ENCODE results near the gene BCAN.
A peak's percentile ranks its signal among the peaks of the same experiment; 100 is the strongest.

The BCAN gene

DNA sequence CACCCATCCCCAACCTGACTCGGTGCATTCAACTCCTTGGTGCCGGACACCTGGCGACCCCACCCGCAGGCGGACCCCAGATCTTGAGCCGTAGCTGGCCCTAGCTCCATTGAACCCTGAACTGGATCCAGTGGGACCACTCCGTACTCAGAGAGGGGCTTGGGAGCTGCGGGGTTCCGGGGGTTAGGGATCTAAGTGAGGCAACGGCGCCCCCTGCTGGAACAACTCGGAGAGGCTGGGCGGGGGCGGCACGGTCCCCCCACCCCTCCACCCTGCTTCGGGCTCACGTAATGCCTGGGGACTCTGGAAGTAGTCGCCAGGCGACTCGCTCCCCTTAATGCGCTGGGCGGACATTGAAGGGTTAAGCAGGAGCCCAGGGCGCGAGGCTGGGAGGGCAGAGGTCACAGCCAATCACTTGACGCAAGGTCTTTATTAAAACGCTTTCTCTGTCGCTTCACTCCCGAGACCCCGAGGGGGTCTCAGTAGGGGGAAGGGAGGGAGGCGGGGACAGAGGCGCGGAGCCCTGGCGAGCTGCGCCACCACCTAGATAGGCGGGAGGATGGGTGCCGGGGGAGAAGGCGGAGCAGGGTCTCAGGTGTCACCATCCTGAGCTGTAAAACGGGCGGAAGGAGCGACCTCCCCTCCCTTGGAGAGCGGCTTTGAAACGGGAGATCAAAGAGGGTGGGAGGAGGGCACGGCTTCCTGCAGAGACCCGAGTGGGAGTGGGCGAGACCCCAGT, 64.2 kb downstream of the BCAN start:
- H3K27ac ChIP-seq (ENCODE audit: insufficient read depth in 1 of 2, low read depth in 1 of 2, low read length in 2 of 2, poor library complexity in 1 of 2, severe bottlenecking in 2 of 2): no peak overlapping the region
- POLR2A ChIA-PET: interaction anchor here (0.8 to 1.6 kb wide), 2 partner anchors 17 to 45 kb away, joined by 4 to 8 read pairs; no protein-coding TSS in a partner anchor
- peaks cover 0 to 27% (median 21%) of the 10 kb centered on the region in 4 experiments for H3K4me1 ChIP-seq (ENCODE audit: control extremely low read depth in 1 of 4, control insufficient read depth in 4 of 4, insufficient read depth in 4 of 4, low read length in 3 of 4)
- peaks cover 7 to 75% (median 30%) of the 10 kb centered on the region in 5 experiments for H3K27me3 ChIP-seq (replicated peaks in 2 of 5; ENCODE audit: control insufficient read depth in 4 of 5, insufficient read depth in 5 of 5, low read length in 4 of 5)
- peak overlapping the region in 6 of 7 experiments; percentile 19 to 70 (median 52) for H3K4me3 ChIP-seq (ENCODE audit: control insufficient read depth in 1 of 7, extremely low read depth in 1 of 7, insufficient read depth in 4 of 7, low read depth in 2 of 7, low read length in 6 of 7)
- no peaks in the 10 kb centered on the region for H3K36me3 ChIP-seq (ENCODE audit: control insufficient read depth in 4 of 4, insufficient read depth in 4 of 4, low read length in 3 of 4)
- H3K9me3 ChIP-seq (ENCODE audit: control extremely low read depth in 1 of 5, control insufficient read depth in 4 of 5, insufficient read depth in 2 of 5, low read depth in 1 of 5, low read length in 4 of 5): no peaks in the 10 kb centered on the region
- under 1% methylated on average over 43 of the region's 45 CpGs for WGBS (ENCODE audit: insufficient coverage)
- DNase-seq: peak; percentile 50 to 75 (median 73)
- CTCF ChIA-PET: interaction anchor here (1.0 to 14.1 kb wide), 16 partner anchors 9 to 132 kb away, joined by 3 to 236 read pairs (median 6); partner anchors contain the start of gene NES

DNA sequence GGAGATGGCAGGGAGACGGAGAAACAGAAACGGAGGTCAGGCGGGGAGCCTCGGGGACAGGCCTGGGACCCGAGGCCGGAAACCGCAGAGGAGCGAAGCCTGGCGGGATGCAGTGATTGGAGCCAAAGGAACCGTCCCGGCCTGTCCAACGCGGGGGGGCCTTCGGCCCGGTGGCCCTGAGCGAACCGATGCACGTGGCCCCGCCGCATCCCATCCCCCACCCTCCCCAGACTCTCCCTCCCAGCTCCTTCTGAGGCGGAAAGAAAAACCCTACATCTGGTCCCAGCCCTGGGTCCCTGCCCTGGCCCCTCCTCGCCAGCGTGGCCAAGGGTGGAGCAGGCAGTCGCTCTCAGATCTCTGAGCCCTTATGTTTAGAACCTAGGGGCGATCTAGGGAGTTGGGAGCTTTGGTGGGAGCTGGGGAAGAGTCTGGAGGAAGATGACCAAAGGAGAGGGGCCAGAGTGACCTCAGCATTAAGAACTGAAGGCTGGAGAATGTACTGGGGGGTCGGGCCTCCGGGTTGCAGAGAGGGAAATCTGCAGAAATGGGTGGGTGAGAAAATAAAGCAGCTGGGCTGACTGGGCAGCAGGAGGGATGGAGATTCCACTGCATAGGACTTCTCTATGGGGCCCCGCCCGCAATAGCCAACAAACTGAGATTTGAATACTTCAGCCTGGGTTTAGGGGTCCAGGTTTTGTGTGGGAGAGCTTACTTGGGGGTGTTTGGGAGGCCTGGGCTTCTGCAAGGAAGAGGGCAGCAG, 64.9 kb downstream of the BCAN start:
- ChIA-PET CTCF (interaction anchor here (0.6 to 14.1 kb wide), 14 partner anchors 9 to 82 kb away, joined by 3 to 236 read pairs (median 6); partner anchors contain the start of gene NES), POLR2A (interaction anchor here (0.8 to 1.6 kb wide), 2 partner anchors 17 to 20 kb away, joined by 3 to 8 read pairs; no protein-coding TSS in a partner anchor)

DNA sequence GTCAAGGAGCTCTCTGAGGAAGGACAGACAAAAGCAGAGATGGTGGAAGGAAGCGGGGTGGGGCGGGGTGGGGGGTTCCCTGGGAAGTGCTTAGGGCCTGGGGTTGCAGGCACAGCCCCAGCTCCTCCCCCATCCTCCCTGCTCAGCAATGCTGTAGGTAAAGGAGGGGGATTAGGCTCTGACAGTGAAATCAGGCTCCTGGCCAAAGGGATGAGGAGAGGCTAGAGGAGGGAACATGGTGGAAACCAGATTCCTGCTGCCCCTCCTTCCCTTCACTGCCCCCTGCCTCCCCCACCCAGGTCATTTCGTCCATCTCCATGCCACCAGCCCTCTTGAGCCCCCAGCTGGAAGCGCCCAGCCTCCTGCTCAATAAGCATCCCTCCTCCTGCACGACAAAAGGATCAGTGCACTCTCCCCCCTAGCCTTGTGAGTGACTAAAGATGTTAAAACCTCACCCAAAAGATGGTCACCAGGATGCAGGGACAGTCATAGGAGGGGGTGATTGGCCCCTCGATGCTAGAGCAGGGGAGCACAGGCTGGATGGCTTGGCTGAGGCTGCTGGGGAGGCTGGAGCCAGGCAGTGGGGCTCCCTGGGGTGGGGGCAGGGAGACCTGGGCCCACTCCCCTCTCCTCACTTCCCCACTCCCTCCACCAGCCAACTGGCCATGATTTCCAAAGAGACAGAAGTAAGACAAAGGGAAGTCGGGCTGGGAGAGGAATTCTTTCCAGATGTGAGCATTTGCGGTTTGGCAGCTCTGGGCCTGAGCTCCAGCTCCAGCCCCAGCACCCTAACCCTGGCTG, 65.7 kb downstream of the BCAN start:
- peaks cover 0 to 27% (median 21%) of the 10 kb centered on the region in 4 experiments for H3K4me1 ChIP-seq (ENCODE audit: control extremely low read depth in 1 of 4, control insufficient read depth in 4 of 4, insufficient read depth in 4 of 4, low read length in 3 of 4)
- CTCF ChIA-PET: interaction anchor here (0.6 to 14.1 kb wide), 11 partner anchors 8 to 72 kb away, joined by 3 to 236 read pairs (median 3); no protein-coding TSS in a partner anchor
- WGBS (ENCODE audit: insufficient coverage): 17% methylated on average over 1 of the region's 8 CpGs

More for the DNA sequence above, 64.9 kb downstream of the BCAN start:
- H3K4me3 ChIP-seq (ENCODE audit: control insufficient read depth in 1 of 7, extremely low read depth in 1 of 7, insufficient read depth in 4 of 7, low read depth in 2 of 7, low read length in 6 of 7): peak overlapping the region in 6 of 7 experiments; percentile 19 to 70 (median 52)
- H3K27me3 ChIP-seq (replicated peaks in 2 of 5; ENCODE audit: control insufficient read depth in 4 of 5, insufficient read depth in 5 of 5, low read length in 4 of 5): peaks cover 7 to 68% (median 27%) of the 10 kb centered on the region in 5 experiments
- no peaks in the 10 kb centered on the region for H3K36me3 ChIP-seq (ENCODE audit: control insufficient read depth in 4 of 4, insufficient read depth in 4 of 4, low read length in 3 of 4)
- no peaks in the 10 kb centered on the region for H3K9me3 ChIP-seq (ENCODE audit: control extremely low read depth in 1 of 5, control insufficient read depth in 4 of 5, insufficient read depth in 2 of 5, low read depth in 1 of 5, low read length in 4 of 5)
- no peak overlapping the region for H3K27ac ChIP-seq (ENCODE audit: insufficient read depth in 1 of 2, low read depth in 1 of 2, low read length in 2 of 2, poor library complexity in 1 of 2, severe bottlenecking in 2 of 2)
- H3K4me1 ChIP-seq (ENCODE audit: control extremely low read depth in 1 of 4, control insufficient read depth in 4 of 4, insufficient read depth in 4 of 4, low read length in 3 of 4): peaks cover 0 to 27% (median 21%) of the 10 kb centered on the region in 4 experiments
- DNase-seq: peak in 2 of 3 donors; percentile 33
- WGBS (ENCODE audit: insufficient coverage): 6% methylated on average over 19 of the region's 29 CpGs

DNA sequence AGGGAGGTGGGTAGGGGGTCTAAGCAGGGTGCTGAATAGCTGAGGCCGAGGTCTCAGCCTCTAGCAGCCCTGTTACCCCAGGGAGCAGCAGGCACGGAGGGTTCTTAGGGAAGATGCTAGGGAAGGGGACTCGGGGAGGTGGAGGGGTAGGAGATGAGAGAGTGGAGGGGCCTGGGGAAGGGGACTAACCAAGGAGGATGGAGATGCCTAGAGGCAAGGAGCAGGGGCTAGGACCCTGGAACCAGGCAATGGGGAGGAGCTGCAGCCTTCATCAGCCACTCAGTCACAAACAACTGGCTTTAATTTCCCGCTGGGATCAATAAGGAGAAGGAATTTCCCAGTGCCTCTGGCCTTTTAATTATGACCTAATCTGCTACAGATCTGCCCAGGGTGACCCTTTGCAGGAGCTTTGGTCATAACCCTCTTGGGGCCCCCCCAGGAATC, 66.3 kb downstream of the BCAN start:
- no peak overlapping the region for H3K27ac ChIP-seq (ENCODE audit: insufficient read depth in 1 of 2, low read depth in 1 of 2, low read length in 2 of 2, poor library complexity in 1 of 2, severe bottlenecking in 2 of 2)
- peaks cover 7 to 60% (median 23%) of the 10 kb centered on the region in 5 experiments for H3K27me3 ChIP-seq (replicated peaks in 2 of 5; ENCODE audit: control insufficient read depth in 4 of 5, insufficient read depth in 5 of 5, low read length in 4 of 5)
- no peak for DNase-seq
- CTCF ChIA-PET: interaction anchor here (0.6 to 14.1 kb wide), 6 partner anchors 18 to 136 kb away, joined by 3 to 236 read pairs (median 3); no protein-coding TSS in a partner anchor
- H3K9me3 ChIP-seq (ENCODE audit: control extremely low read depth in 1 of 5, control insufficient read depth in 4 of 5, insufficient read depth in 2 of 5, low read depth in 1 of 5, low read length in 4 of 5): no peaks in the 10 kb centered on the region
- POLR2A ChIA-PET: no interaction called here
- H3K4me3 ChIP-seq (ENCODE audit: control insufficient read depth in 1 of 7, extremely low read depth in 1 of 7, insufficient read depth in 4 of 7, low read depth in 2 of 7, low read length in 6 of 7): no peak overlapping the region
- 68% methylated on average over 4 of the region's 4 CpGs for WGBS (ENCODE audit: insufficient coverage)
- peaks cover 0 to 27% (median 21%) of the 10 kb centered on the region in 4 experiments for H3K4me1 ChIP-seq (ENCODE audit: control extremely low read depth in 1 of 4, control insufficient read depth in 4 of 4, insufficient read depth in 4 of 4, low read length in 3 of 4)
- no peaks in the 10 kb centered on the region for H3K36me3 ChIP-seq (ENCODE audit: control insufficient read depth in 4 of 4, insufficient read depth in 4 of 4, low read length in 3 of 4)

More for the DNA sequence above, 65.7 kb downstream of the BCAN start:
- POLR2A ChIA-PET: interaction anchor here (0.8 to 1.6 kb wide), 2 partner anchors 18 to 19 kb away, joined by 3 to 8 read pairs; no protein-coding TSS in a partner anchor
- Histone ChIP-seq H3K4me3 (ENCODE audit: control insufficient read depth in 1 of 7, extremely low read depth in 1 of 7, insufficient read depth in 4 of 7, low read depth in 2 of 7, low read length in 6 of 7) (no peak overlapping the region), H3K9me3 (ENCODE audit: control extremely low read depth in 1 of 5, control insufficient read depth in 4 of 5, insufficient read depth in 2 of 5, low read depth in 1 of 5, low read length in 4 of 5) (no peaks in the 10 kb centered on the region), H3K36me3 (ENCODE audit: control insufficient read depth in 4 of 4, insufficient read depth in 4 of 4, low read length in 3 of 4) (no peaks in the 10 kb centered on the region), H3K27me3 (replicated peaks in 2 of 5; ENCODE audit: control insufficient read depth in 4 of 5, insufficient read depth in 5 of 5, low read length in 4 of 5) (peaks cover 7 to 66% (median 27%) of the 10 kb centered on the region in 5 experiments), H3K27ac (ENCODE audit: insufficient read depth in 1 of 2, low read depth in 1 of 2, low read length in 2 of 2, poor library complexity in 1 of 2, severe bottlenecking in 2 of 2) (no peak overlapping the region)
- no peak for DNase-seq

DNA sequence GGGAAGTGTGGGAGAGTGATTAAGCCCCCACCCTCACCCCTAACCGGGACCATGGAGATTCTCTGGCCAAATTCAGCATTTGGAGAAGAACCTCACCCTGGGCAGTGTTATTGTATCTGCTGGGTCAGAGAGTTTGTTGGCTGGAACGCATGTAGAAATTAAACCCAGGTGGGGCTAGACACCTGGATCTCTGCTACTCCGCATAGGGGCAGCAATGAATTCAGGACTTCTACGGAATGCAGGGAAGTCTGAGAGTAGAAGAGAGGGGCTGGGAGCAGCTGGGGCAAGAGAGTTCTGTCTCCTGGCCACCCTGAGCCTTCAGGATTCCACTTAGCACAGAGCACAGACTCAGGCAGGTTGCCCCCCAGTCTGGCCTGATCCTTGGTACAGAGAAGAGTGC, 67.1 kb downstream of the BCAN start:
- H3K27me3 ChIP-seq (replicated peaks in 2 of 5; ENCODE audit: control insufficient read depth in 4 of 5, insufficient read depth in 5 of 5, low read length in 4 of 5): peaks cover 5 to 52% (median 15%) of the 10 kb centered on the region in 5 experiments
- ChIA-PET POLR2A (no interaction called here), CTCF (interaction anchor here (0.6 to 14.1 kb wide), 4 partner anchors 17 to 137 kb away, joined by 3 to 236 read pairs (median 22); no protein-coding TSS in a partner anchor)
- 88% methylated on average over 3 of the region's 4 CpGs for WGBS (ENCODE audit: insufficient coverage)
- H3K9me3 ChIP-seq (ENCODE audit: control extremely low read depth in 1 of 5, control insufficient read depth in 4 of 5, insufficient read depth in 2 of 5, low read depth in 1 of 5, low read length in 4 of 5): no peaks in the 10 kb centered on the region
- no peak for DNase-seq
- H3K27ac ChIP-seq (ENCODE audit: insufficient read depth in 1 of 2, low read depth in 1 of 2, low read length in 2 of 2, poor library complexity in 1 of 2, severe bottlenecking in 2 of 2): no peak overlapping the region
- H3K36me3 ChIP-seq (ENCODE audit: control insufficient read depth in 4 of 4, insufficient read depth in 4 of 4, low read length in 3 of 4): no peaks in the 10 kb centered on the region
- H3K4me1 ChIP-seq (ENCODE audit: control extremely low read depth in 1 of 4, control insufficient read depth in 4 of 4, insufficient read depth in 4 of 4, low read length in 3 of 4): peaks cover 0 to 27% (median 21%) of the 10 kb centered on the region in 4 experiments
- H3K4me3 ChIP-seq (ENCODE audit: control insufficient read depth in 1 of 7, extremely low read depth in 1 of 7, insufficient read depth in 4 of 7, low read depth in 2 of 7, low read length in 6 of 7): no peak overlapping the region
